ENCODE results near the gene DLGAP1. TPM values are rescaled to one million over a fixed set of nuclear protein-coding genes. Genes with fewer than 3 reads are reported as not detected.
A peak's percentile ranks its signal among the peaks of the same experiment; 100 is the strongest.
"Not testable (repeated sequence)": the region's sequence is repeated elsewhere in the genome, so short reads cannot be mapped to it uniquely, and the experiment has no call there.

Gene DLGAP1
- total and polyA plus RNA-seq, 2 experiments from 2014 or later, result 0.13 to 0.22 TPM

DNA sequence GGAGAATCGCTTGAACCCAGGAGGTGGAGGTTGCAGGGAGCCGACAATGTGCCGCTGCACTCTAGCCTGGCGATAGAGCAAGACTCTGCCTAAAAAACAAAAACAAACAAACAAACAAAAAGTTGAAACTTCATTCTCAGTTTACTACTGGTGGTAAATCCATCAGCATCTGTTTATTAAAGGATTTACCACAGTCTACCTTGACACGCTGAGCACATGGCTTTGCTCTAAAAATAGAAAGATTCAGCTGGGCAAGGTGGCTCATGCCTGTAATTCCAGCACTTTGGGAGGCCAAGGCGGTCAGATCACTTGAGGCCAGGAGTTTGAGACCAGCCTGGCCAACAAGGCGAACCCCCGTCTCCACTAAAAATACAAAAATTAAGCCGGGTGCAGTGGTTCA lies 803.8 kb downstream of the DLGAP1 start:
- in situ Hi-C loops (cut with MboI), result no loop called here
- no peak overlapping the region for H3K4me3 ChIP-seq
- WGBS, 2 experiments (ENCODE audit: low coverage in 1 of 2, low lambda C conversion rate in 2 of 2, missing lambda C conversion rate in 2 of 2), result 87 to 89% methylated on average over 9 of the region's 9 CpGs

DNA sequence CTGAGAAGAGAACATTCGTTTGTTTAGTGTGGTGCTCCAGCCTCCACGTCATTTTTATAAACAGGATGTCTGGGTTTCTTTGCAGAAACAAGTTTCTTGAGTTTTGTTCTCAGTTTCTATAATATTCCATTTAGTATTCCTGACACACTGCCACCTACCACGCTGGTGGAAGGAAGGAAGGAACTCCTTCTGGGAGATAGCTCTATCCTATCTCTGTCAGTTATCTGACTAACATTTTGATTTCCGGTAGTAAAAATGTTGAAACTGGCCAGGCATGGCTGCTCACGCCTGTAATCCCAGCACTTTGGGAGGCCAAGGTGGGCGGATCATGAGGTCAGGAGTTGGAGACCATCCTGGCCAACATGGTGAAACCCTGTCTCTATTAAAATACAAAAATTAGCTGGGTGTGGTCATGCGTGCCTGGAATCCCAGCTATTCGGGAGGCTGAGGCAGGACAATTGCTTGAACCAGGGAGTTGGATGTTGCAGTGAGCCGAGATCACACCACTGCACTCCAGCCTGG lies 804.5 kb downstream of the DLGAP1 start:
- Histone ChIP-seq H3K9ac (peak overlapping the region; percentile 8; the same call in 1 of the 2 replicates), H3K27ac (peak overlapping the region; percentile 64), H3K4me2 (ENCODE audit: unreplicated experiment) (peak overlapping the region; percentile 55), H3F3A (ENCODE audit: insufficient read depth) (peaks cover 25% of the 10 kb centered on the region), H3K4me1 (ENCODE audit: insufficient read depth) (peaks cover 32% of the 10 kb centered on the region), H2AFZ (0 out of 2 replicates have a peak overlapping the region, but pooled peaks have one; percentile 20)
- H3K9me2 ChIP-seq (ENCODE audit: insufficient read depth); H3K9me3 ChIP-seq (ENCODE audit: low read depth); DNase-seq; H3K79me2 ChIP-seq (ENCODE audit: insufficient read depth); H3K4me3 ChIP-seq; in situ Hi-C loops (cut with MboI); H4K20me1 ChIP-seq (ENCODE audit: insufficient read depth); H3K27me3 ChIP-seq (replicated peaks; ENCODE audit: insufficient read depth); H3K36me3 ChIP-seq (ENCODE audit: low read depth): not testable (repeated sequence)
- WGBS, 2 experiments (ENCODE audit: low coverage in 1 of 2, low lambda C conversion rate in 2 of 2, missing lambda C conversion rate in 2 of 2), result 70 to 74% methylated on average over 9 of the region's 9 CpGs

More for the DNA sequence above, 803.8 kb downstream of the DLGAP1 start:
- Histone ChIP-seq H3K27ac (peak overlapping the region; percentile 64), H2AFZ (no peak overlapping the region), H3F3A (ENCODE audit: insufficient read depth) (peaks cover 25% of the 10 kb centered on the region), H3K4me1 (ENCODE audit: insufficient read depth) (peaks cover 32% of the 10 kb centered on the region), H3K9me3 (ENCODE audit: low read depth) (no peaks in the 10 kb centered on the region), H3K9ac (no peak overlapping the region), H3K27me3 (replicated peaks; ENCODE audit: insufficient read depth) (no peaks in the 10 kb centered on the region), H3K36me3 (ENCODE audit: low read depth) (no peaks in the 10 kb centered on the region), H3K79me2 (ENCODE audit: insufficient read depth) (no peaks in the 10 kb centered on the region), H3K4me2 (ENCODE audit: unreplicated experiment) (no peak overlapping the region), H3K9me2 (ENCODE audit: insufficient read depth) (no peaks in the 10 kb centered on the region), H4K20me1 (ENCODE audit: insufficient read depth) (no peaks in the 10 kb centered on the region)
- no peak for TF ChIP-seq EZH2 (IDR thresholded peaks at IDR 0.05; ENCODE audit: insufficient read depth, poor library complexity, severe bottlenecking)
- no peak for TF ChIP-seq EZH2phosphoT487 (IDR thresholded peaks at IDR 0.05; ENCODE audit: insufficient read depth, low read depth)
- DNase-seq, result no peak

DNA sequence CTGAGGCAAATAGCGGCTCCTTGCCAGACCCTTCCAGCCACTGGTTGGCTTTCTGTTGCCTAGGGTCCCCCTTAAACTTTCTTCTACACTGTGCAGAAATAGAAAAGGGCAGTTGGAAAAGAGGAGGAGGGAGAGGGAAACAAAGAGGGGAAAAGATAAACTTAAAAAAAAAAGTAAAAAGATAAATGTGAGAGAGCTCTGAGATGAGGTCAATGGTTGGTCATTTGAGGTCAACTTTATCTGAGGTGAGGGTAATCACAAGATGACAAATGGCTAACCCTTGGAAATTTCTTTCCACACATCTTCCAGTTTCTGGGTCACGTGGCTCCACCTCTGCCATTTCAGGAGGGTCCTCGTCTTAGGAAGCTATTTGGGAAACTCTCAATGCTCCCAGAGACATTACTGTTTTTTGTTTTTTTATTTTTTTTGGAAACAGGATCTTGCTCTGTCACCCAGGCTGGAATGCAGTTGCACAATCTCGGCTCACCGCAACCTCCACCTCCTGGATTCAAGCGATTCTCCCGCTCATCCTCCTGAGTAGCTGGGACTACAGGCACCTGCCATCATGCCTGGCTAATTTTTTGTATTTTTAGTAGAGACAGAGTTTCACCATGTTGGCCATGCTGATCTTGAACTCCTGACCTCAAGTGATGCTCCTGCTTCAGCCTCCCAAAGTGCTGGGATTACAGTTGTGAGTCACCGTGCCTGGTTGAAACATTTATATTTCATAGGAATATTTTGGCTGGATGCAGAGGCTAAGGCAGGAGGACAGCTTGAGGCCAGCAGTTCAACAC lies 805.3 kb downstream of the DLGAP1 start:
- peak overlapping the region; percentile 64 for H3K27ac ChIP-seq
- WGBS, 2 experiments (ENCODE audit: low coverage in 1 of 2, low lambda C conversion rate in 2 of 2, missing lambda C conversion rate in 2 of 2), result 50 to 52% methylated on average over 8 of the region's 8 CpGs
- no peak for TF ChIP-seq EZH2phosphoT487 (IDR thresholded peaks at IDR 0.05; ENCODE audit: insufficient read depth, low read depth)
- no peak for TF ChIP-seq EZH2 (IDR thresholded peaks at IDR 0.05; ENCODE audit: insufficient read depth, poor library complexity, severe bottlenecking)
- in situ Hi-C loops (cut with MboI), result no loop called here
- H2AFZ ChIP-seq, result peak overlapping the region; percentile 35; the same call in 1 of the 2 replicates
- H3K4me2 ChIP-seq (ENCODE audit: unreplicated experiment), result peak overlapping the region; percentile 55
- H3K4me3 ChIP-seq, result no peak overlapping the region
- no peaks in the 10 kb centered on the region for H3K79me2 ChIP-seq (ENCODE audit: insufficient read depth)
- peak; percentile 73 for DNase-seq
- peak overlapping the region; percentile 8; the same call in 1 of the 2 replicates for H3K9ac ChIP-seq
- H3K27me3 ChIP-seq (replicated peaks; ENCODE audit: insufficient read depth), result no peaks in the 10 kb centered on the region
- no peaks in the 10 kb centered on the region for H3K9me3 ChIP-seq (ENCODE audit: low read depth)
- no peaks in the 10 kb centered on the region for H3K9me2 ChIP-seq (ENCODE audit: insufficient read depth)
- no peaks in the 10 kb centered on the region for H4K20me1 ChIP-seq (ENCODE audit: insufficient read depth)
- peaks cover 32% of the 10 kb centered on the region for H3K4me1 ChIP-seq (ENCODE audit: insufficient read depth)
- H3K36me3 ChIP-seq (ENCODE audit: low read depth), result no peaks in the 10 kb centered on the region
- peaks cover 25% of the 10 kb centered on the region for H3F3A ChIP-seq (ENCODE audit: insufficient read depth)

DNA sequence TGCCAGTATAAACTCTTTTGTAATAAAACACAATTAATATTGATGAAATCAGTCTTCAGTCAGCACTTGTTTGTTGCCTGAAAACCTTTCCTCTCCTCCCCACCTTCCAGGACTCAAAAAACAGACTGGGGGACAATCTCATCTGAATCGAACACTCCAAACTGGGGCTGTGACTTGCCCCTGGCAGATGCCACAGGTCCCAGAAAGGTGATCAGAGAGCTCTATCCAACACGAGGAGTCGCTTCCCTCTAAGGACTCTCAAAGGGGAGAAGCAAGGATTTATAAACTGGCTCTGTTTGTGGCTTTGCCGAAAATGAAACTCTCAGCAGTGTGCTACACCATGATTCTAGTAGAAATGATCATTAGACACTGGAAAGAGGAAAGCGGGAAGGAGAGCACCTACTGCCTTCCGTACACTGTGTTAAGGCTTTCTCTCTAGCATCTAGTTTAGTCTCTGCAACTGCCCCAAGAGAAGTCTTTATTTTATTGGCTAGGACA lies 805.9 kb downstream of the DLGAP1 start:
- Histone ChIP-seq H3K4me3 (no peak overlapping the region), H3K4me2 (ENCODE audit: unreplicated experiment) (peak overlapping the region; percentile 55), H3K27ac (peak overlapping the region; percentile 64), H3K9ac (no peak overlapping the region), H4K20me1 (ENCODE audit: insufficient read depth) (no peaks in the 10 kb centered on the region), H3K9me2 (ENCODE audit: insufficient read depth) (no peaks in the 10 kb centered on the region), H3K36me3 (ENCODE audit: low read depth) (no peaks in the 10 kb centered on the region), H3K9me3 (ENCODE audit: low read depth) (no peaks in the 10 kb centered on the region), H3F3A (ENCODE audit: insufficient read depth) (peaks cover 25% of the 10 kb centered on the region), H2AFZ (peak overlapping the region; percentile 35; the same call in 1 of the 2 replicates), H3K27me3 (replicated peaks; ENCODE audit: insufficient read depth) (no peaks in the 10 kb centered on the region), H3K79me2 (ENCODE audit: insufficient read depth) (no peaks in the 10 kb centered on the region), H3K4me1 (ENCODE audit: insufficient read depth) (peaks cover 32% of the 10 kb centered on the region)
- no peak for DNase-seq
- 83 to 88% methylated on average over 6 of the region's 6 CpGs for WGBS, 2 experiments (ENCODE audit: low coverage in 1 of 2, low lambda C conversion rate in 2 of 2, missing lambda C conversion rate in 2 of 2)
- in situ Hi-C loops (cut with MboI), result no loop called here
- TF ChIP-seq EZH2 (IDR thresholded peaks at IDR 0.05; ENCODE audit: insufficient read depth, poor library complexity, severe bottlenecking), result no peak
